Measurements from ENCODE around the gene SCGB3A1. TPM values are rescaled to one million over a fixed set of nuclear protein-coding genes. Genes with fewer than 3 reads are reported as not detected.

The SCGB3A1 gene
- total RNA-seq, 3 donors from 2014 or later, result 8.8 to 66.5 TPM; not detected in 1

GRCh38 chr5:180609386-180609785 lies 18.1 kb upstream of the SCGB3A1 start:
- H3K4me1 ChIP-seq, result no peaks in the 10 kb centered on the region
- intact Hi-C loops (cut with DNase I; ENCODE audit: low total_unique reads), result no loop called here

GRCh38 chr5:180608572-180609310 lies 17.4 kb upstream of the SCGB3A1 start:
- no peak for DNase-seq (ENCODE audit: low spot score in 2 of 2)
- no peaks in the 10 kb centered on the region for H3K27me3 ChIP-seq
- H3K4me3 ChIP-seq, result no peak overlapping the region
- intact Hi-C loops (cut with DNase I; ENCODE audit: low total_unique reads), result no loop called here
- H3K36me3 ChIP-seq, result no peaks in the 10 kb centered on the region
- H3K9me3 ChIP-seq, result no peaks in the 10 kb centered on the region
- H3K27ac ChIP-seq, result no peak overlapping the region
- TF ChIP-seq CTCF (IDR thresholded peaks at IDR 0.05) (no peak), POLR2A (IDR thresholded peaks at IDR 0.05) (no peak), POLR2AphosphoS5 (IDR thresholded peaks at IDR 0.05) (no peak)
- no peaks in the 10 kb centered on the region for H3K4me1 ChIP-seq

More at GRCh38 chr5:180609386-180609785, 18.1 kb upstream of the SCGB3A1 start:
- Histone ChIP-seq H3K36me3 (no peaks in the 10 kb centered on the region), H3K27me3 (no peaks in the 10 kb centered on the region), H3K27ac (no peak overlapping the region), H3K9me3 (no peaks in the 10 kb centered on the region), H3K4me3 (no peak overlapping the region)
- no peak for DNase-seq (ENCODE audit: low spot score in 2 of 2)
- TF ChIP-seq POLR2A (IDR thresholded peaks at IDR 0.05), result no peak
- TF ChIP-seq POLR2AphosphoS5 (IDR thresholded peaks at IDR 0.05), result no peak
- TF ChIP-seq CTCF (IDR thresholded peaks at IDR 0.05), result no peak

GRCh38 chr5:180607861-180608571 lies 16.7 kb upstream of the SCGB3A1 start:
- no peak for DNase-seq (ENCODE audit: low spot score in 2 of 2)
- intact Hi-C loops (cut with DNase I; ENCODE audit: low total_unique reads), result no loop called here

GRCh38 chr5:180606215-180606785 lies 15.0 kb upstream of the SCGB3A1 start:
- no peak overlapping the region for H3K27ac ChIP-seq
- intact Hi-C loops (cut with DNase I; ENCODE audit: low total_unique reads), result no loop called here
- H3K9me3 ChIP-seq, result no peaks in the 10 kb centered on the region
- H3K36me3 ChIP-seq, result no peaks in the 10 kb centered on the region
- TF ChIP-seq POLR2A (IDR thresholded peaks at IDR 0.05) (no peak), CTCF (IDR thresholded peaks at IDR 0.05) (no peak), POLR2AphosphoS5 (IDR thresholded peaks at IDR 0.05) (no peak)
- no peaks in the 10 kb centered on the region for H3K27me3 ChIP-seq
- H3K4me1 ChIP-seq, result no peaks in the 10 kb centered on the region
- no peak for DNase-seq (ENCODE audit: low spot score in 2 of 2)
- H3K4me3 ChIP-seq, result no peak overlapping the region

More at GRCh38 chr5:180607861-180608571, 16.7 kb upstream of the SCGB3A1 start:
- no peaks in the 10 kb centered on the region for H3K36me3 ChIP-seq
- H3K4me3 ChIP-seq, result no peak overlapping the region
- H3K9me3 ChIP-seq, result no peaks in the 10 kb centered on the region
- no peak for TF ChIP-seq CTCF (IDR thresholded peaks at IDR 0.05)
- TF ChIP-seq POLR2A (IDR thresholded peaks at IDR 0.05), result no peak
- no peaks in the 10 kb centered on the region for H3K4me1 ChIP-seq
- H3K27ac ChIP-seq, result no peak overlapping the region
- H3K27me3 ChIP-seq, result no peaks in the 10 kb centered on the region
